ENCODE measurements around the gene SCARB1. TPM values are rescaled to one million over a fixed set of nuclear protein-coding genes. Genes with fewer than 3 reads are reported as not detected.
"Not testable (repeated sequence)": the region's sequence is repeated elsewhere in the genome, so short reads cannot be mapped to it uniquely, and the experiment has no call there.

SCARB1 gene
- total RNA-seq, 1 donor from 2014 or later = 24.0 TPM

DNA sequence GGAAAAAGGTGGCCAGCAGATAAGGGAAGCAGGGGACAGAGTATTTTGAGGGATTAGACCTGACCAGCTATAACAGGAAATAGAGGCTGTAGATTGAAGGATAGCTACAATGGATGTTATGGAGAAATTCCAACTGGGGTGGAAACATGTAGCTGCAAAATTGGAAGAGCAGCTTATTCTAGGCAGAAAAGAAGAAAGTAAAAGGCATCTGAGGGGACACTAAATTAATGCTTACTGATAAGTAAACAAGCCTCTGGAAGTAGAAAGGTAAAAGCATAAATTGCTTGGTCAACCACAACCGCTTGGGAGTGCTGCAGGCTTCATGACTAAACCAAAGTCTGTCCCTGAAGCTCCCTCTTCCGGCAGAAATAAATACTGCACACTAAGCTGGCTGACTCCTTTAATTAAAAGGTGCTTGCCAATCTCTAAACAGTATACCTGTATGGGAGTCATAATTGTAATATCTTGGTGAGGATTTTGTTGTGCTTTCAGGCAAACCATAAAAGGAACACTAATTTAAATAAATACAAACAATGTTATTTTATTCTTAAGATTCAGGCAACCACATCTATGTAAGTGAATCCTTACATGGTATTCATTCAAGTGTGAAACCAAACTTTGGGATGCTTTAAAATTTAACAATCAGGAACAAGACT is 43.1 kb upstream of the SCARB1 start:
- peaks cover 16% of the 10 kb centered on the region for H3K36me3 ChIP-seq
- H3K4me3 ChIP-seq = no peak overlapping the region
- DNase-seq (peak; percentile 82), ATAC-seq (peak; percentile 72 to 86)
- no peaks in the 10 kb centered on the region for H3K9me3 ChIP-seq
- H3K27ac ChIP-seq = no peak overlapping the region
- H3K27me3 ChIP-seq (ENCODE audit: low read depth) = no peaks in the 10 kb centered on the region
- TF ChIP-seq, protein P1, sequence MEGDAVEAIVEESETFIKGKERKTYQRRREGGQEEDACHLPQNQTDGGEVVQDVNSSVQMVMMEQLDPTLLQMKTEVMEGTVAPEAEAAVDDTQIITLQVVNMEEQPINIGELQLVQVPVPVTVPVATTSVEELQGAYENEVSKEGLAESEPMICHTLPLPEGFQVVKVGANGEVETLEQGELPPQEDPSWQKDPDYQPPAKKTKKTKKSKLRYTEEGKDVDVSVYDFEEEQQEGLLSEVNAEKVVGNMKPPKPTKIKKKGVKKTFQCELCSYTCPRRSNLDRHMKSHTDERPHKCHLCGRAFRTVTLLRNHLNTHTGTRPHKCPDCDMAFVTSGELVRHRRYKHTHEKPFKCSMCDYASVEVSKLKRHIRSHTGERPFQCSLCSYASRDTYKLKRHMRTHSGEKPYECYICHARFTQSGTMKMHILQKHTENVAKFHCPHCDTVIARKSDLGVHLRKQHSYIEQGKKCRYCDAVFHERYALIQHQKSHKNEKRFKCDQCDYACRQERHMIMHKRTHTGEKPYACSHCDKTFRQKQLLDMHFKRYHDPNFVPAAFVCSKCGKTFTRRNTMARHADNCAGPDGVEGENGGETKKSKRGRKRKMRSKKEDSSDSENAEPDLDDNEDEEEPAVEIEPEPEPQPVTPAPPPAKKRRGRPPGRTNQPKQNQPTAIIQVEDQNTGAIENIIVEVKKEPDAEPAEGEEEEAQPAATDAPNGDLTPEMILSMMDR (IDR thresholded peaks at IDR 0.05) = peak; percentile 98
- H3K4me1 ChIP-seq = peaks cover 46% of the 10 kb centered on the region
- intact Hi-C loops (cut with DNase I) = no loop called here

DNA sequence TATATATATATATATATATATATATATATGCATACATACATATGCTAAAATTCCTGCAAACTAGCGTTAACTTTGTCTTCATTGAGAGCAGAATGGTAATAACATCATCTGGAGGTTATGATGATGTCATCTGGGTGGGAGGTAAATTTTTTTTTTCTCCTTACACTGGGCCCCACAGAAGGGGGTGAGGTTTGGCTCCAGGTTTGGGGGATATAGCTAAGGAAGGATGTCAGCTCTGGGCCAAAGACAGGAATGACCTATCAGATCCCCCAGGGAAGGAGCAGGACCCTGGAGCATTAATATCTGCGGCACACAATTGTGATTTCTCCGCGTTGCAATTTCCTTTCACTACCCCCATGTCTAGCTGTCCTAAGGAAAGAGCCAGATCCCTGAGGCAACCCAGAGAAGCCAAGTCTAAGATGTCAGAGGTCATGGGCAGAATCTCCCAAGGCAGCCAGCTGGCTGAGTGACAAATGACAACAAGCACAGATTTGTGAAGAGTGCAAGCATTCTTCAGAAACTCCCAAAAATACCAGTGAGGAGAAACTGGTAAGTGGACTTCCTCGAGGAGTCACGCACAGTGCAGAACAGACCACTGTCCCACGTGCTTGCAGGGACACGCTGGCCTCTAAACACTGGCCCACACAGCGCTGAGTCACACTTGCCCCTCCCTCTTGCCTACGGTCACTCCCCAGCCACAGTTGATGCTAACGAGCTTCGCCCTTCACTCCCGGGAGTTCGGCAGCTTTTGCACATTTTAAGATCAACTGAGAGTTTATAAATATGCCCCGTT is 40.8 kb upstream of the SCARB1 start:
- no peak overlapping the region for H3K4me3 ChIP-seq
- peak; percentile 85 to 93 for ATAC-seq

DNA sequence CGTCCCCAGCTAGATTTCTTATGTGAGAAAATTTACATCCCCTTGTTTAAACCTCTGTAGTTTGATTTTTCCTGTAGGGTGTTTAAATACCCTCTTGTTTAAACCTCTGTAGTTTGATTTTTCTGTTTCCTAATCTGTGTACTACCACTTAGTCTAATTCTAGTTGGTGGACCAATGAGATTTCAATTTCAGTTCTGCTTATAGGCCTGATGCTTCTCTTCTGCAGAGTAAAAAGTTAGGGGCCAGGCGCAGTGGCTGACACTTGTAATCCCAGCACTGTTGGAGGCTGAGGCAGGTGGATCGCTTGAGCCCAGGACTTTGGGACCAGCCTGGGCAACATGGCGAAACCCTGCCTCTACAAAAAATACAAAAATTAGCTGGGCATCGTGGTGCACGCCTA is 39.3 kb upstream of the SCARB1 start:
- Histone ChIP-seq H3K27me3 (ENCODE audit: low read depth) (no peaks in the 10 kb centered on the region), H3K36me3 (no peaks in the 10 kb centered on the region), H3K4me3 (no peak overlapping the region), H3K27ac (no peak overlapping the region), H3K9me3 (no peaks in the 10 kb centered on the region), H3K4me1 (peaks cover 29% of the 10 kb centered on the region)
- intact Hi-C loops (cut with DNase I) = no loop called here
- no peak for ATAC-seq
- TF ChIP-seq, protein P1 (IDR thresholded peaks at IDR 0.05) = no peak
- DNase-seq = no peak

More for the DNA sequence above, 40.8 kb upstream of the SCARB1 start:
- H3K9me3 ChIP-seq = no peaks in the 10 kb centered on the region
- H3K27me3 ChIP-seq (ENCODE audit: low read depth) = no peaks in the 10 kb centered on the region
- peaks cover 24% of the 10 kb centered on the region for H3K4me1 ChIP-seq
- no peaks in the 10 kb centered on the region for H3K36me3 ChIP-seq
- DNase-seq = peak; percentile 87
- intact Hi-C loops (cut with DNase I) = no loop called here
- TF ChIP-seq, protein P1 (IDR thresholded peaks at IDR 0.05) = no peak
- H3K27ac ChIP-seq = peak overlapping the region; percentile 71

DNA sequence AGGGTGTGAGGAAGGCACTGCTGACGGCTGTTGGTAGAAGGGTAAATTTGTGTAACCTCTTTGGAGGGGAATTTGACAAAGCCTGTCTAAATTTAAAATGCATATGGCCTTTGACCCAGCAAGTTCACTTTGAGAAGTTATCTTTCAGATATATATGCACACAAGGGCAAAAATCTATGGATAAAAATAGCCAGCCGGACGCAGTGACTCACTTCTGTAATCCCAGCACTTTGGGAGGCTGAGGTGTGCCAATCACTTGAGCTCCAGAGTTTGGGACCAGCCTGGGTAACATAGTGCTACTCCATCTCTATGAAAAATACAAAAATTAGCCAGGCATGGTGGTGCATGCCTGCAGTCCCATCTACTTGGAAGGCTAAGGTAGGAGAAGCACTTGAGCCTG is 37.3 kb upstream of the SCARB1 start:
- no peak for ATAC-seq
- no peak for DNase-seq
- H3K4me1 ChIP-seq = peaks cover 21% of the 10 kb centered on the region
- intact Hi-C loops (cut with DNase I) = no loop called here
- no peak overlapping the region for H3K27ac ChIP-seq
- no peaks in the 10 kb centered on the region for H3K36me3 ChIP-seq
- TF ChIP-seq, protein P1 (IDR thresholded peaks at IDR 0.05) = no peak
- H3K27me3 ChIP-seq (ENCODE audit: low read depth) = no peaks in the 10 kb centered on the region
- H3K9me3 ChIP-seq = no peaks in the 10 kb centered on the region
- no peak overlapping the region for H3K4me3 ChIP-seq

DNA sequence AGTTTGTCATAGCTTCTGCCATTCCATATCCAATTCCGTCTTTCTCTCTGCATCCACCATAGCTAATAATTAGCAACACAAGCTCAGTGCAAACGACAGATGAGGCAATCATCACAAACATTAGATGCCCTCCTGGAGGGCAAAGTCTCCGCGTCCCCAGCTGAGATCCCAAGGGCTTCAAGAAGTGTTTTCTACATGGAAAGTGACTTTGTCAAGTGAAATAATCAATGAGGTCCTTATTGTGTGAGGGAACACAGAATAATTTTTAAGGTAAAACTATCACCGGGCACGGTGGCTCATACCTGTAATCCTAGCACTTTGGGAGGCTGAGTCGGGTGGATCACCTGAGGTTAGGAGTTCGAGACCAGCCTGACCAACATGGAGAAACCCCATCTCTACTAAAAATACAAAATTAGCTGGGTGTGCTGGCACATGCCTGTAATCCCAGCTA is 36.7 kb upstream of the SCARB1 start:
- not testable (repeated sequence) for ATAC-seq; H3K27me3 ChIP-seq (ENCODE audit: low read depth)

DNA sequence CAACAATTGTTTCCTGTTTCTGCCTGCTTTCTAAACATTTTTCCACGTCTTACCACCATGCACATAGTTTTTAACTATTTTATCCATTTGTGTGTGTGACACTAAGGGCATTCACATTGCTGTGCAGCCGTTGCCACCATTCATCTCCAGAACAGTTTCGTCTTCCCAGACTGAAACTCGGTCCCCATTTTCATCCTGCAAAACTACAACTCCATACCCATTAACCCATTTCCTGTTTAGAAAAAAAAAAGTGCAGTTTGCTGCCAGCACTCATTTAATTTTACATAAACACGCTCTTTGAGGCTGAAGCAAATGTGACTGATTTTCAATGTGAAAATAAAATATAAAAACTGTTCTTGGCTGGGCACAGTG is 35.2 kb upstream of the SCARB1 start:
- Histone ChIP-seq H3K4me1 (peaks cover 10% of the 10 kb centered on the region), H3K36me3 (no peaks in the 10 kb centered on the region), H3K27me3 (ENCODE audit: low read depth) (no peaks in the 10 kb centered on the region), H3K9me3 (no peaks in the 10 kb centered on the region), H3K27ac (no peak overlapping the region), H3K4me3 (no peak overlapping the region)
- no peak for ATAC-seq
- TF ChIP-seq, protein P1 (IDR thresholded peaks at IDR 0.05) = no peak
- intact Hi-C loops (cut with DNase I) = no loop called here
- no peak for DNase-seq

More for the DNA sequence above, 36.7 kb upstream of the SCARB1 start:
- H3K36me3 ChIP-seq; DNase-seq; H3K4me3 ChIP-seq; H3K27ac ChIP-seq; H3K9me3 ChIP-seq; intact Hi-C loops (cut with DNase I): not testable (repeated sequence)
- H3K4me1 ChIP-seq = peaks cover 21% of the 10 kb centered on the region

All from lower lobe of right lung (tissue), 2 donors.